ENCODE results near the gene PCDHA9.

The PCDHA9 gene

DNA sequence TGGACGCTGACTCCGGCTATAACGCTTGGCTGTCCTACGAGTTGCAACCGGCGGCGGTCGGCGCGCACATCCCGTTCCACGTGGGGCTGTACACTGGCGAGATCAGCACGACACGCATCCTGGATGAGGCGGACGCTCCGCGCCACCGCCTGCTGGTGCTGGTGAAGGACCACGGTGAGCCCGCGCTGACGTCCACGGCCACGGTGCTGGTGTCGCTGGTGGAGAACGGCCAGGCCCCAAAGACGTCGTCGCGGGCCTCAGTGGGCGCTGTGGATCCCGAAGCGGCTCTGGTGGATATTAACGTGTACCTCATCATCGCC lies 29.0 kb downstream of the PCDHA9 start:
- DNase-seq, result no peak

DNA sequence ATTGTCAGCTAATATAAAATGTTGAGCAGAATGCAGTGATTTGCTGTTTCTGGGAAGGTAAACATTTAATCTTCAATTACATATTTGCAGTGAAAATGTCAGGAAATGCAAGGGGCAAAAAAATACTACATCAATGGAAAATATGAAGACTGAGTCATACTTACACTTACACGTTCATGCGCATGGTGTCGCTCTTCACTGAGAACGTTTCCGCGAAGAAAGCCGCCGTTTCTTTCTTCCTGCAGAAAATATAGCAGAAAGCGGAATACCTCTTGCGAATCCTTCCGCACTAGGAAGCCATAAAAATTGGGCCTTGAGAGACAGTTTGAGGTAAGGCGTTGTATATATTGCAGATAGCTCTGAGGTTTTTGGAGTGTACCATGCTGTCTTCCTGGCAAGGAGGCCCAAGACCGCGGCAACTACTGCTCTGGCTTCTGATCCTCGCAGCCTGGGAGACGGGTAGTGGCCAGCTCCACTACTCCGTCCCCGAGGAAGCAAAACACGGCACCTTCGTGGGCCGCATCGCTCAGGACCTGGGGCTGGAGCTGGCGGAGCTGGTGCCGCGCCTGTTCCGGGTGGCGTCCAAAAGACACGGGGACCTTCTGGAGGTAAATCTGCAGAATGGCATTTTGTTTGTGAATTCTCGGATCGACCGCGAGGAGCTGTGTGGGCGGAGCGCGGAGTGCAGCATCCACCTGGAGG lies 33.9 kb downstream of the PCDHA9 start, which contains the start of gene PCDHA13:
Gene PCDHA13 (plus strand): TSS at position 236 of the 702 bp plus-strand sequence. CDS start 145 bp downstream, at position 381.
- no peak for DNase-seq

DNA sequence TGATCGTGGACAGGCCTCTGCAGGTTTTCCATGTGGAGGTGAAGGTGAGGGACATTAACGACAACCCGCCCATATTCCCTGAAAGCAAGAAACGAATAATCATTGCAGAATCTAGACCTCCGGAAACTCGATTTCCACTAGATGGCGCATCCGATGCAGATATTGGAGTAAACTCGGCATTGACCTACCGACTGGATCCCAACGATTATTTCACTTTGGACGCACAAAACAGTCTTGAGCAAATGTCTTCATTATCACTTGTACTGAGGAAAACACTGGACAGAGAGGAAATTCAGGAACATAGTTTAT lies 34.4 kb downstream of the PCDHA9 start:
- no peak for DNase-seq

DNA sequence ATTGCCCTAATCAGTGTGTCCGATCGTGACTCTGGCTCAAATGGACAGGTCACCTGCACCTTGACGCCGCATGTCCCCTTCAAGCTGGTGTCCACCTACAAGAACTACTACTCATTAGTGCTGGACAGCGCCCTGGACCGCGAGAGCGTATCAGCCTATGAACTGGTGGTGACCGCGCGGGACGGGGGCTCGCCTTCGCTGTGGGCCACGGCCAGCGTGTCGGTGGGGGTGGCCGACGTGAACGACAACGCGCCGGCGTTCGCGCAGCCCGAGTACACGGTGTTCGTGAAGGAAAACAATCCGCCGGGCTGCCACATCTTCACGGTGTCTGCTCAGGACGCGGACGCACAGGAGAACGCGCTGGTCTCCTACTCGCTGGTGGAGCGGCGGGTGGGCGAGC lies 35.2 kb downstream of the PCDHA9 start:
- DNase-seq, result no peak

DNA sequence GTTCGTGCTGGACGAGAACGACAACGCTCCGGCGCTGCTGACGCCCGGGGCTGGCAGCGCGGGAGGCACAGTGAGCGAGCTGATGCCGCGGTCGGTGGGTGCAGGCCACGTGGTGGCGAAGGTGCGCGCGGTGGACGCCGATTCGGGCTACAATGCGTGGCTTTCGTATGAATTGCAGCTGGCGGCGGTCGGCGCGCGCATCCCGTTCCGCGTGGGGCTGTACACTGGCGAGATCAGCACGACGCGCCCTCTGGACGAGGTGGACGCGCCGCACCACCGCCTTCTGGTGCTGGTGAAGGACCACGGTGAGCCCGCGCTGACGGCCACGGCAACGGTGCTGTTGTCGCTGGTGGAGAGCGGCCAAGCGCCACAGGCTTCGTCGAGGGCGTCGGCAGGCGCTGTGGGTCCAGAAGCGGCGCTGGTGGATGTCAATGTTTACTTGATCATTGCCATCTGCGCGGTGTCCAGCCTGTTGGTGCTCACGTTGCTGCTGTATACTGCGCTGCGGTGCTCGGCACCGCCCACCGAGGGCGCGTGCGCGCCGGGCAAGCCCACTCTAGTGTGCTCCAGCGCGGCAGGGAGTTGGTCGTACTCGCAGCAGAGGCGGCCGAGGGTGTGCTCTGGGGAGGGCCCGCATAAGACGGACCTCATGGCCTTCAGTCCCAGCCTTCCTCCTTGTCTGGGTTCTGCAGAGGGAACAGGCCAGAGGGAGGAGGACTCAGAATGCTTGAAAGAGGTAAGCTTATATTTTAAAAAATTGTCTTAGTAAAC lies 35.9 kb downstream of the PCDHA9 start:
- DNase-seq, result no peak

Data from SW 1271 (cell line).